Natural killer cell (primary cell): Measurements from ENCODE around the gene IL1R2. TPM values are rescaled to one million over a fixed set of nuclear protein-coding genes. Genes with fewer than 3 reads are reported as not detected.
A peak's percentile ranks its signal among the peaks of the same experiment; 100 is the strongest.

Experiments used
- ATAC-seq, 3 donors: fragments of 150-1000 bp in 2 of 3; fragments of 200-7000 bp in 1 of 3; cut with Tn5 transposase; 1 replicate in 1 of 3; 2 replicates in 2 of 3; pipeline ENCODE4 v1.10.0; 2021; ENCODE audit warnings: mild to moderate bottlenecking in 2 of 3, moderate library complexity in 2 of 3
- DNase-seq, 2 donors: peaks; one replicate each; pipeline versions ENCODE4 v3.0.0 to v3.0.0-alpha.2; 2013 to 2021; ENCODE audit warnings: mixed read lengths in 1 of 2
- H3K27ac ChIP-seq: one replicate; pipeline ENCODE4 v1.5.1; 2013; ENCODE audit warnings: mild to moderate bottlenecking, low read length
- H3K27me3 ChIP-seq: one replicate; pipeline ENCODE4 v1.6.1; 2013; ENCODE audit warnings: low read length; ENCODE audit not compliant: control insufficient read depth, insufficient read depth
- H3K36me3 ChIP-seq: one replicate; pipeline ENCODE4 v1.6.1; 2013; ENCODE audit warnings: low read length; ENCODE audit not compliant: control insufficient read depth, insufficient read depth
- H3K4me1 ChIP-seq: one replicate; pipeline ENCODE4 v1.6.1; 2013; ENCODE audit warnings: low read length; ENCODE audit not compliant: control insufficient read depth, insufficient read depth
- H3K4me3 ChIP-seq: one replicate; pipeline ENCODE4 v1.5.1; 2013; ENCODE audit warnings: low read length
- H3K9me3 ChIP-seq: one replicate; pipeline ENCODE4 v1.6.1; 2013; ENCODE audit warnings: low read length; ENCODE audit not compliant: control insufficient read depth, insufficient read depth
- H3K27ac Mint-ChIP-seq, 2 donors: one replicate each; pipeline ENCODE4 v1.8.0; 2022; ENCODE audit warnings: mild to moderate bottlenecking in 2 of 2, mixed read lengths in 2 of 2, moderate library complexity in 1 of 2
- H3K27me3 Mint-ChIP-seq, 2 donors: one replicate each; pipeline ENCODE4 v1.8.0; 2022; ENCODE audit warnings: low read depth in 2 of 2, mixed read lengths in 2 of 2
- H3K36me3 Mint-ChIP-seq: one replicate; pipeline ENCODE4 v1.8.0; 2022; ENCODE audit warnings: mixed read lengths
- H3K4me1 Mint-ChIP-seq, 2 donors: one replicate each; pipeline ENCODE4 v1.8.0; 2022; ENCODE audit warnings: mixed read lengths in 2 of 2
- H3K4me3 Mint-ChIP-seq: one replicate; pipeline ENCODE4 v1.8.0; 2022; ENCODE audit warnings: mild to moderate bottlenecking, moderate library complexity, mixed read lengths
- H3K9me3 Mint-ChIP-seq, 2 donors: one replicate each; pipeline ENCODE4 v1.8.0; 2022; ENCODE audit warnings: mixed read lengths in 2 of 2
- WGBS: methylation state at CpG from one replicate; pipeline ENCODE4 v1.1.7; 2013; ENCODE audit warnings: missing lambda C conversion rate; ENCODE audit not compliant: insufficient coverage; 5-methylcytosine and 5-hydroxymethylcytosine counted together
- intact Hi-C: fragments of 100-400 bp; cut with micrococcal nuclease; formaldehyde crosslinking; loops from one replicate; pipeline ENCODE4 v1.14.2; 2022
- total RNA-seq, 4 donors: library from RNA; stranded (reverse); fragments of 120-200 nt in 1 of 4; gene quantifications; one replicate each; pipeline versions ENCODE4 v1.2.3 to v1.2.4, GENCODE V29; 2013 to 2022
- TF ChIP-seq, protein P1 (sequence below): fragments of 200-600 bp; IDR thresholded peaks from one replicate; pipeline ENCODE4 v1.8.0; 2022; ENCODE audit warnings: antibody characterized with exemption

Gene IL1R2
- total RNA-seq, 3 donors from 2014 or later (not counting 1 experiment from before 2014, with no cell fraction given), result 0.66 to 5.7 TPM; not detected in 1

DNA sequence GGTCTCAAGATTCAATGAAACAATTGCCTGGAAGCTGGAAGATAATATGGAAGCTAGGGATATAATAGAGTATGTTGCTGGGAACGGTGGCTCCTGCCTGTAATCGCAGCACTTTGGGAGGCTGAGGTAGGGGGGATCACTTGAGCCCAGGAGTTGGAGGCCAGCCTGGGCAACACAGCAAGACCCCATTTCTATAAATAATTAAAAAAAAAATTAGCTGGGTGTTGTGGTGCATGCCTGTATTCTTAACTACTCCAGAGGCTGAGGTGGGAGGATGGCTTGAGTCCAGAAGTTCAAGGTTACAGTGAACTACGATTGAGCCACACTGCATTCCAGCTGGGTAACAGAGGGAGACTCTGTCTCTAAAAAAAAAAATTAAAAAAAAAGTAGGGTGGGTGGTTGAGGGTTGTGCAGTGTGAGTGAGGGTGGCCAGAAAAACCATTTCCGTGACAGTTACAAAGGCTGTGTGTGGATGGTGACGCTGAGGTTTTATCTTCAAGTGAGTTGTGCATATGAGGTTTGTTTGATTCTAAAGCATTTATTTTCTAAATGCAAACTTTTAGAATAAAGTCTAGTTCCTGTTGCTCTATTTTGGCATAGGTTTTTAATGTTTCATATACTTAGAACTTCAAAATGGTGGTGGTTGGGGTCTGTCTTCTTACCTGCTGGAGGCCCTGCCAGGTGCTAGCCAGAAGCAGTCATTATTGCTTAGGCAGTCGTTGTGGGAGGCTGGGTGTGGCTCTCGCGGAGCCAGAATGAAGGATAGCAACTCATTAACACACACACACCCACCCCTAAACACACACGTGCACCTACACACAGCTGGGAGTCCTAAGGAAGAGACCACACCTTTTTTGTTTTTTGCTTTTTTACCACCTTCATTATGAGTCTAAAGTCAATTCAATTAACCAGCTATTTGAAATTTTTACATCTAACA, 4.7 kb upstream of the IL1R2 start:
- peaks cover 37% of the 10 kb centered on the region for H3K27me3 ChIP-seq
- H3K27ac ChIP-seq, result peak overlapping the region; percentile 19
- Mint-ChIP-seq H3K36me3 (no peaks in the 10 kb centered on the region), H3K9me3 (no peaks in the 10 kb centered on the region), H3K27ac (peak overlapping the region; percentile 80 to 85), H3K4me3 (peak overlapping the region; percentile 86), H3K4me1 (peaks cover 68 to 70% of the 10 kb centered on the region in 2 donors), H3K27me3 (peaks cover 49 to 56% of the 10 kb centered on the region in 2 donors)
- H3K4me3 ChIP-seq, result no peak overlapping the region
- WGBS, result 36% methylated on average over 8 of the region's 9 CpGs
- DNase-seq, result peak in 1 of 2 donors; percentile 69
- no peaks in the 10 kb centered on the region for H3K36me3 ChIP-seq
- peaks cover 84% of the 10 kb centered on the region for H3K4me1 ChIP-seq
- ATAC-seq, result peak; percentile 81 to 90 (median 83)
- TF ChIP-seq, protein P1, sequence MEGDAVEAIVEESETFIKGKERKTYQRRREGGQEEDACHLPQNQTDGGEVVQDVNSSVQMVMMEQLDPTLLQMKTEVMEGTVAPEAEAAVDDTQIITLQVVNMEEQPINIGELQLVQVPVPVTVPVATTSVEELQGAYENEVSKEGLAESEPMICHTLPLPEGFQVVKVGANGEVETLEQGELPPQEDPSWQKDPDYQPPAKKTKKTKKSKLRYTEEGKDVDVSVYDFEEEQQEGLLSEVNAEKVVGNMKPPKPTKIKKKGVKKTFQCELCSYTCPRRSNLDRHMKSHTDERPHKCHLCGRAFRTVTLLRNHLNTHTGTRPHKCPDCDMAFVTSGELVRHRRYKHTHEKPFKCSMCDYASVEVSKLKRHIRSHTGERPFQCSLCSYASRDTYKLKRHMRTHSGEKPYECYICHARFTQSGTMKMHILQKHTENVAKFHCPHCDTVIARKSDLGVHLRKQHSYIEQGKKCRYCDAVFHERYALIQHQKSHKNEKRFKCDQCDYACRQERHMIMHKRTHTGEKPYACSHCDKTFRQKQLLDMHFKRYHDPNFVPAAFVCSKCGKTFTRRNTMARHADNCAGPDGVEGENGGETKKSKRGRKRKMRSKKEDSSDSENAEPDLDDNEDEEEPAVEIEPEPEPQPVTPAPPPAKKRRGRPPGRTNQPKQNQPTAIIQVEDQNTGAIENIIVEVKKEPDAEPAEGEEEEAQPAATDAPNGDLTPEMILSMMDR, result no peak
- intact Hi-C loops, result loop anchor here (2.0 to 5.0 kb wide), 3 partner anchors 18 to 430 kb away; partner anchors contain the start of gene IL18R1
- H3K9me3 ChIP-seq, result no peaks in the 10 kb centered on the region

DNA sequence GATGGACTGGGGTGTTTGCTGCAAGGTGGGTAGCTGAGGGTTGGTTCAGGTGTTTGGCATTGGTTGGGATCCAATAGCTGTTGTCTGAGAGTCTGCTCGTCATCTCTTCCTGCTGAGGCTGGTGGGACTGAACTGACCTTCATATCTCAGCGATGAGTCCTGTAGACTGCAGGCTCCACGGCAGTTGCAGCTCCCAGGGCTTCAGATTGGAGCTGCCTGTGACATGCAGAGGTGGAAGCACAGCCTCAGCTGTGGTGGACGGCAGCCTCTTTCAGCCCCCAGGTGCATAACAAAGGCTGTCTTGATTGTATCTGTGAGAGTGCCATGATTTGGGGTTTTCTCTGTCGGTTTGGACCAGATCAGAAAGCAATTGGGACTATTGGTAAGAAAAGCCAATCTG, 3.9 kb upstream of the IL1R2 start:
- intact Hi-C loops, result loop anchor here (2.0 to 5.0 kb wide), 3 partner anchors 17 to 429 kb away; partner anchors contain the start of gene IL18R1
- ATAC-seq, result peak in 1 of 3 donors; percentile 15
- WGBS, result 77% methylated on average over 5 of the region's 5 CpGs
- no peak for DNase-seq
- Mint-ChIP-seq H3K27me3 (peaks cover 55 to 64% of the 10 kb centered on the region in 2 donors), H3K4me3 (peak overlapping the region; percentile 86), H3K4me1 (peaks cover 64 to 74% of the 10 kb centered on the region in 2 donors), H3K27ac (peak overlapping the region; percentile 80 to 85), H3K36me3 (no peaks in the 10 kb centered on the region), H3K9me3 (no peaks in the 10 kb centered on the region)
- peaks cover 36% of the 10 kb centered on the region for H3K27me3 ChIP-seq
- H3K36me3 ChIP-seq, result no peaks in the 10 kb centered on the region
- TF ChIP-seq, protein P1, result no peak
- H3K27ac ChIP-seq, result no peak overlapping the region
- peaks cover 76% of the 10 kb centered on the region for H3K4me1 ChIP-seq
- no peak overlapping the region for H3K4me3 ChIP-seq
- H3K9me3 ChIP-seq, result no peaks in the 10 kb centered on the region

- intact Hi-C loops, result loop anchor here (5.0 kb wide), 2 partner anchors 369 to 429 kb away; partner anchors contain the start of gene IL18R1
- 92% methylated on average over 7 of the region's 7 CpGs for WGBS
- no peak for ATAC-seq
- Histone ChIP-seq H3K36me3 (no peaks in the 10 kb centered on the region), H3K4me3 (no peak overlapping the region), H3K27me3 (peaks cover 31% of the 10 kb centered on the region), H3K4me1 (peaks cover 74% of the 10 kb centered on the region), H3K9me3 (no peaks in the 10 kb centered on the region), H3K27ac (no peak overlapping the region)
- TF ChIP-seq, protein P1, result no peak
- no peaks in the 10 kb centered on the region for H3K9me3 Mint-ChIP-seq
- H3K4me3 Mint-ChIP-seq, result no peak overlapping the region
- no peak for DNase-seq
- peak overlapping the region in 1 of 2 donors; percentile 80 for H3K27ac Mint-ChIP-seq
- H3K36me3 Mint-ChIP-seq, result no peaks in the 10 kb centered on the region
- H3K27me3 Mint-ChIP-seq, result peaks cover 58 to 71% of the 10 kb centered on the region in 2 donors
- H3K4me1 Mint-ChIP-seq, result peaks cover 64 to 74% of the 10 kb centered on the region in 2 donors
Observed at GRCh38 chr2:101988541-101988940, 3.2 kb upstream of the IL1R2 start.
